Tibial nerve (tissue), 3 donors: Measurements from ENCODE around the gene SSH3.

Experiments used
- POLR2A ChIP-seq, 2 donors: fragments of 450-650 bp; IDR thresholded peaks; one replicate each; pipeline ENCODE4 v1.6.1; 2017; ENCODE audit warnings: antibody characterized with exemption in 2 of 2, mild to moderate bottlenecking in 2 of 2, moderate library complexity in 2 of 2
- TF ChIP-seq, protein P1 (sequence below), 5 experiments: fragments of 200-600 bp in 3 of 5; fragments of 450-650 bp in 2 of 5; sonication (generic) in 3 of 5; IDR thresholded peaks; one replicate each; pipeline ENCODE4 v1.5.1; 2016 to 2019; ENCODE audit warnings: antibody characterized with exemption in 5 of 5, mild to moderate bottlenecking in 3 of 5, moderate library complexity in 2 of 5

DNA sequence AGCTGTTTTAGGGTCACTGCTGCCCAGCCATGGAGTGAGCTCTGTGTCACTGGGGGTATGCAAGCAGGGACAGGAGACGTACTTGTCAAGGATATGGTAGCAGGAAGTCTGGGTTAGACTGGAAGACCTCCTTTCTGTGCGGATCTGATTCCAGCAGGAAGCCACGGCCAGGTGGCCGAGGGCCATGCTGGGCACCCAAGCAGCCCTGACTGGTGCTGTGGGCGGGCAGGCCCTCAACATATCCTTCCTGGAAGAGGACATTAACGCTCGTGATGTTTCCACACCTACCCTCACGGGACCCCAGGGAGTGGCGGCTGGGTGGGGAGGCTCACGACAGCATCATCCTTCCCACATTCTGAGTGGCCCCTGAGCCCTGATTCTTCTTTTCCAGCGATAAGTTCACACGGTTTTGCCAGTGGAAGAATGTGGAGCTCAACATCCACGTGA, 23.0 kb upstream of the SSH3 start:
- TF ChIP-seq, protein P1, sequence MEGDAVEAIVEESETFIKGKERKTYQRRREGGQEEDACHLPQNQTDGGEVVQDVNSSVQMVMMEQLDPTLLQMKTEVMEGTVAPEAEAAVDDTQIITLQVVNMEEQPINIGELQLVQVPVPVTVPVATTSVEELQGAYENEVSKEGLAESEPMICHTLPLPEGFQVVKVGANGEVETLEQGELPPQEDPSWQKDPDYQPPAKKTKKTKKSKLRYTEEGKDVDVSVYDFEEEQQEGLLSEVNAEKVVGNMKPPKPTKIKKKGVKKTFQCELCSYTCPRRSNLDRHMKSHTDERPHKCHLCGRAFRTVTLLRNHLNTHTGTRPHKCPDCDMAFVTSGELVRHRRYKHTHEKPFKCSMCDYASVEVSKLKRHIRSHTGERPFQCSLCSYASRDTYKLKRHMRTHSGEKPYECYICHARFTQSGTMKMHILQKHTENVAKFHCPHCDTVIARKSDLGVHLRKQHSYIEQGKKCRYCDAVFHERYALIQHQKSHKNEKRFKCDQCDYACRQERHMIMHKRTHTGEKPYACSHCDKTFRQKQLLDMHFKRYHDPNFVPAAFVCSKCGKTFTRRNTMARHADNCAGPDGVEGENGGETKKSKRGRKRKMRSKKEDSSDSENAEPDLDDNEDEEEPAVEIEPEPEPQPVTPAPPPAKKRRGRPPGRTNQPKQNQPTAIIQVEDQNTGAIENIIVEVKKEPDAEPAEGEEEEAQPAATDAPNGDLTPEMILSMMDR (IDR thresholded peaks at IDR 0.05), result no peak
- TF ChIP-seq POLR2A (IDR thresholded peaks at IDR 0.05), result no peak
